Mammary microvascular endothelial cell (primary cell): ENCODE measurements around the gene SUSD4. TPM values are rescaled to one million over a fixed set of nuclear protein-coding genes. Genes with fewer than 3 reads are reported as not detected.

ENCODE experiments used
- total RNA-seq: library from RNA; depleted of rRNA; stranded (reverse); fragments of >200 nt; gene quantifications from 2 replicates; pipeline ENCODE4 v1.2.3, GENCODE V29; 2015

Gene SUSD4, protein sequence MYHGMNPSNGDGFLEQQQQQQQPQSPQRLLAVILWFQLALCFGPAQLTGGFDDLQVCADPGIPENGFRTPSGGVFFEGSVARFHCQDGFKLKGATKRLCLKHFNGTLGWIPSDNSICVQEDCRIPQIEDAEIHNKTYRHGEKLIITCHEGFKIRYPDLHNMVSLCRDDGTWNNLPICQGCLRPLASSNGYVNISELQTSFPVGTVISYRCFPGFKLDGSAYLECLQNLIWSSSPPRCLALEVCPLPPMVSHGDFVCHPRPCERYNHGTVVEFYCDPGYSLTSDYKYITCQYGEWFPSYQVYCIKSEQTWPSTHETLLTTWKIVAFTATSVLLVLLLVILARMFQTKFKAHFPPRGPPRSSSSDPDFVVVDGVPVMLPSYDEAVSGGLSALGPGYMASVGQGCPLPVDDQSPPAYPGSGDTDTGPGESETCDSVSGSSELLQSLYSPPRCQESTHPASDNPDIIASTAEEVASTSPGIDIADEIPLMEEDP
- not detected in 2 replicates for total RNA-seq

DNA sequence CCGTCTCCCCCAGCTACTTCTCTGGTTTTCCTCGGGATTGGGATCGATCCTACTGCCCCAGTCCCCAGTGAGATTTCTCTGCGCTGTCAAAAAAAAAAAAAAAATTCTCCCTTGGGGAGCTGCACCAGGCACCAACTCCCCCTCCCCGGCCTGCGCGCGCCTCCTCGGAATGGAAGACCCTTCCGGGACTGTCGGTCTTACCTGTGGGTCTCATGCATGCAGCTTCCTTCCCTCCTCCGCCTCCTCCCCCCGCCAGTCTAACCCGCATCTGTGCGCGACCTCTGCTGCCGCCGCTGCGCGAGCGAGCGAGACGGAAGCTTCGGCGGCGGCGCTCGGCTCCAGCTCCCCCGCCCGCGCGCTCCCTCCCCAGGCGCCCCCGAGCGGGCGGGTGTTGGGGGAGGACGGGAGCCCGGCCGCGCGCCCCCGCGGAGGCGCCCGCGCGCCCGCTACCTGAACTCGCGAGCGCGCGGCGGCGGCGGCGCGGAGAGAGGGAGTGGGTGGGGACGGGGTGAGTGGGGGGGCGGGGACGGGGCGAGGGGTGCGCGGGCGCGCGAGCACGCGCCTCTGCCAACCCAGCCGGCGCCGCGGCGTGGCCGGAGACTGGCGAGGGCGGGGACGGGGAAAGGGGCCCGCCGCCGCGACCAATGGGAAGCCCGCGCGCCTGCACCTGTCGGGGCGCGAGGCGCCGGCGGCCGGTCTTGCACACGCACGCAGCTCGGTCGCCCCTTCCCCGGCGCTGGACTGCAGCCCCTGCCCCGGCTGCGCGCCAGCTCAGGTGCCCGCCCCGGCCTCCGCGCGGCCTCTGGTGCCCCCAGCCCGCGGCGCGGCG, at the start of gene SUSD4:
SUSD4 (minus strand) TSS at position 321 of the 829 bp plus-strand sequence. CDS start 751 bp downstream, outside the sequence.

DNA sequence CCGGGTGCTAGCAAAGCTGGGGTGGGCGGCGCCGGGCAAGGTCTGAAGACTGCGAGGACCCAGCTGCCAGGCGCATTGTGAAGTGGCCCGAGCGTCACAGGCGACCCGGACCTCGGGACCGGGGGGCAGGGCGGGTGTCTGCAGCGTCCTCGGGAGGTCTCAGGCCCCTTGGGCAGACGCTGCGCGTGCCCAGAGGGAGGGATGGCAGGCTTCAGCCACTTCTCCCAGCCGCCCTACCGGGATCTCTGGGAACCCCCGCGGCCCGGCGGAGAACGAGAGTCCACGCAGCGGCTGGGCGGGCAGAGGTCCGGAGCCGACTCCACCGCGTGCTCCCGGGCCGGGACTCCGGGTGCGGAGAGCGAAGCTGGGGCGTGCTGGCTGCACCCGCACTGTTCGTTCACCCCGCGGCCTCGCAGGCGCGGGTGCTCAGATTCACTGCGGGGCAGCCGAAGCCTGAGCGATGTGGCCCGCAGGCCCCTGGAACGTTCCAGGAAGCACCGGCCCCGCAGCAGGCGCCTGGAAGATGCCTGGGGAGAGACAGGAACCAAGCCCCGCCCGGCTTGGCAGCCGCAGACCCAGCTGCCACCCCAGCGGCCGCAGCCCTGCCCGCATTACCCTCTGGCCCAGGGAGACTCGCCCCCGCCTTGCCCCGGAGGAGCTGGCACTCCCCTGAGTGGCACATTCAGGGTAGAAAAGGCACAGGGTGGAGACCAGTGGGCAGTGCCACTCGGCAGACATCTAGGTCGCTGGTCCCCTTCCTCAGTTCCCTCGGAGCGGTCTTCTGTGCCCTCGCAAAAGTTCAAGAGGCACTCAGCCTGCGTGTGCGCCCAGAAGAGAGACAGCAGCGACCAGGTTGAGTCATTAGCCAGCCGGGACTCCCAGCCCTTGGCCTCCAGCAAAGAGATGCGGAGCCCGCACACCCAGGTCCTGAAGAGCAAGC, 29.6 kb upstream of the SUSD4 start, which contains the start of gene CCDC185:
CCDC185 (plus strand) TSS at position 141 of the 940 bp plus-strand sequence; CDS start at position 202, 61 bp downstream.

Other genes starting within 250 kb of the SUSD4 start
- gene TLR5, start 220.9 kb downstream of the SUSD4 start, total RNA-seq = 0.10 and 0.13 TPM in 2 replicates
- gene CCDC185, start 29.2 kb upstream of the SUSD4 start, total RNA-seq = not detected in 2 replicates